ENCODE data around the gene HIPK2.
"Not testable (repeated sequence)": the region's sequence is repeated elsewhere in the genome, so short reads cannot be mapped to it uniquely, and the experiment has no call there.

The HIPK2 gene

DNA sequence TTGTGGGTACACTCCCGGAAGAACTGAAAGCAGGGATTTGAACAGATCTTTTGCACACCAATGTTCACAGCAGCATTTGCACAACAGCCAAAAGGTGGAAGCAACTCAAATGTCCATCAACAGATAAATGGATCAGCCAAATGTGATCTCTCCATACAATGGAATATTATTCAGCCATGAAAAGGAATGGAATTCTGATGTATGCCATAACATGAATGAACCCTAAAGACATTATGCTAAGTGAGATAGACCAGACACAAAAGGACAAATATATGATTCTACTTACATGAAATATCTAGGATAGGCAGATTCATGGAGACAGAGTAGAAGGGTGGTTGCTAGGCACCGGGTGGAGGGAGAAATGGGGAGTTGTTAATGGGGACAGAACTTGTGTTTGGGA is 217.6 kb downstream of the HIPK2 start:
- no peak for DNase-seq

DNA sequence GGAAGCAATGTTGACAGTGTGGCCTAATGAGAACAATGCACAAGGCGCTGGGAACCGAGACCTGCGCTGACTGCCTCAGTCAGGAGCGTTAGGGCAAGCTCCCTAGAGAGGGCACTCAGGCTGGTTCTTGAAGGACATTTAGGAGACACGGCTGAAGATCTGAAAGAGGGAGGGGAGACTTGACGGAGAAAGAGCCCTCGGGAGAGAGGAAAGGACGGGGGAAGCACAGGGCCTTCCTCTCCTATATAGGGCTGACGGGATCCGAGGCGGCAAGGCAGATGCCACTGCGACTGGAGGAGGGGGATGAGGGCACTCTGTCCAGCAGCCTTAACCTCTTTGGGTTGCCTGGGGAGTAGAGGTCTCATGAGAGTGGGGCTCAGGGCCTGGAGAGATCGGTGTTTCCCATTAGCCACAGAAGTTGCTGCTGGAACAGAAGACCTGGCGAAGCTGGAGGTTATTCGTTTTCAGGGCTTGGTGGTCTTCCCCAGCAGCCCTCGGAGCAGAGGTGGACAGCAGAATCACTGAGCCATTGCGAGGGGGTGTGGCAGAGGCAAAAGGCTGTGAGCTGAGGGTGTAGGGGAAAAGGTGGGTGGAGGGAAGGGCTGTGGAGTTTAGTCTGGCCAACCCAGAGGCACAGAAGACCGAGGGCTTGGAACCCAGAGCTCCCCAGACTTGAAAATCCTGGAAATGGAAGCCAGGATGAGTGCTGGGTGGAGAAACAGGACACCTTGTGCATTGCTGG is 218.3 kb downstream of the HIPK2 start:
- DNase-seq: no peak

DNA sequence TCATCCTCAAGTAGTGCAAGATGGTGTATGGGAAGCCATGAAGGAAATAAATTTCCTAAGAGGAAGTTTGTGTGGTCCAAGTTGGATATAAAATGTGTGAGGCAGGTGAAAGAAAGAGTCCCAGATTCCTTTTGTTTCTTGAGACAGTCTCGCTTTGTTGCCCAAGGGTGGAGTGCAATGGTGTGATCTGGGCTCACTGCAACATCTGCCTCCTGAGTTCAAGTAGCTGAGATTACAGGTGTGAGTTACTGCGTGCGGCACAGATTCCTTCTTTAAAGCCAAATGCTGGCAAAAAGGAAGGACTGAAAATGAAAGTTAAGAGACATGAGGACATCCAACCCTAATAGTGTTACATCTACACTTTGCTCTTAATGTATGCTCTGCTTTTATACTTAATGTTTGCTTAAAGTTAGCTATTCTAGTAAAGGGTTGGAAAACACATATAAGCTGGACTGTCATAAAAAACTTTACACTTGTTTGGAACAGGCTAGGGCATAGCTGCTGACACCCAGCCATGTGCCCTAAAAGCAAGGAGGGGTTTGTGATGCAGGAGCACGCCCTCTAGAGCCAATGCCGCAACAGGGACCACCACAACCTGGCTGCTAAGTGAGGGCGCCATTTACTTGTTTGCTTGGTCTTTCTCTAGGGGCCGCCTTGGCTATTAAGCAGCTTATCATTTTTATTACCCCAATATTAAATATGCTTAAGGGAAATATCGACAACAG is 219.8 kb downstream of the HIPK2 start:
- DNase-seq: no peak

DNA sequence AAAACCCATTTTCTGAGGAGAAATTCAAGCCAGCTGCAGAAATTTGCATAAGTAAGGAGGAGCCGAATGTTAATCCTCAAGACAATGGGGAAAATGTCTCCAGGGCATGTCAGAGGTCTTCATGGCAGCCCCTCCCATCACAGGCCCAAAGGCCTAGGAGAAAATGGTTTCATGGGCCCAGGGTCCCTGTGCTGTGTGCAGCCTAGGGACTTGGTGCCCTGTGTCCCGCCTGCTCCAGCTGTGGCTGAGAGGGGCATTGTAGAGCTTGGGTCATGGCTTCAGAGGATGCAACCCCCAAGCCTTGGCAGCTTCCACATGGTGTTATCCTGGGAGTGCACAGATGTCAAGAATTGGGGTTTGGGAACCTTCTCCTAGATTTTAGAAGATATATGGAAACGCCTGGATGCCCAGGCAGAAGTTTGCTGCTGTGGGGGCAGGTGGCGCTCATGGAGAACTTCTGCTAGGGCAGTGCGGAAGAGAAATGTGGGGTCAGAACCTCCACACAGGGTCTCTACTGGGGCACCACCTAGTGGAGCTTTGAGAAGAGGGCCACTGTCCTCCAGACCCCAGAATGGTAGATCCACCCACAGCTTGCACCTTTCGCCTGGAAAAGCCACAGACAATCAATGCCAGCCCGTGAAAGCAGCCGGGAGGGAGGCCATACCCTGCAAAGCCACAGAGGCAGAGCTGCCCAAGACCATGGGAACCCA is 223.7 kb downstream of the HIPK2 start:
- not testable (repeated sequence) for DNase-seq

DNA sequence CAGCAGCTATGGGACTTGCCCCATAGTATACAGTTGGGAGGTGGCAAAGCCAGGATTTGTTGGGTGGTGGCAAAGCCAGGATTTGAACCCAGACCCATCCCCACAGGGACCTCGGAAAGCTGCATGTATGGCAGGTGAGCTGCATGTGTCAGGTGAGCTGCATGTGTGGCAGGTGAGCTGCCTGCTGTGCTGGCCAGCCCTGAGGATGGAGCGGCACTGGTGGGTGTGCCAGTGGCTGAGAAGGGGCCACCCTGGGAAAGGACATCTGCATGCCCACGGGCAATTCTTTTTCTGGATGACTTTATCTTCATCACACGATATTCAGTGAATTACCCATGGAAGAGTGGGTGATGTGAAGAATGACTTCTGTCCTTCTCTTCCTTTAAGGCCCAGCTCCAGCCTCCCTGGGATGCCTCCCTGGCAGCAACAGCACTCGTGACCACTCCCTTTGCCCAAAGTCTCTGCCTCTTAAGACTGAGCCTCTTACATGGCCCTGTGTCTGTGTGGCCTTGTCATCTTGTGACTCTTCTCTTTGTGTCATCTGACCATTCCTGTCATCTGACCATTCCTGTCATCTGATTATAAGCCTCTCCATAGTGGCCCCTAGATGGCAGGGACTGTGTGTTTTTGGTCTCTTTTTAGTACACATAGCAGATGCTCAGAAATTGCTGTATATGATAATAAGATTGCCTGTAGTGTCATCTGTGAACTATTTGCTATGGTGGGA is 229.3 kb downstream of the HIPK2 start:
- no peak for DNase-seq

DNA sequence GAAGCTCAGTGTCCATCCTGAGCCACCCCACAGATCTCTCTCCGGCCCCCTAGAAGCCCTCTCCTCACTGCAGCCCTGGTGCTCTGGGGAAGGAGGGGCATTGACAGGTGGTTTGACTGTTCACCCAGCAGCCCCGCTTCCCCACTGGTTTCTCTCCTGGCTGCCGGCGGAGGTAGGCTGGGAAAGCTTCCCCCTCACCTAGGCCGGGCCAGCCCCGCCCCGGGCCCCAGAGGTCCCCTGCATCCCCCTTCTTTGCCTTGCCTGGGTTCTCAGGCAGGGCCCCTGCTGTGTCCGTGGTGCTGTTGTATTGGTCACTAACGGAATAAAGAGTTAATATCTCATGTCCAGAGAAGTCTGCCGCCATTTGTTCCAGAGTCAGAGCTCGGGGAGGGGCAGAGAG is 233.2 kb downstream of the HIPK2 start:
- DNase-seq: no peak

DNA sequence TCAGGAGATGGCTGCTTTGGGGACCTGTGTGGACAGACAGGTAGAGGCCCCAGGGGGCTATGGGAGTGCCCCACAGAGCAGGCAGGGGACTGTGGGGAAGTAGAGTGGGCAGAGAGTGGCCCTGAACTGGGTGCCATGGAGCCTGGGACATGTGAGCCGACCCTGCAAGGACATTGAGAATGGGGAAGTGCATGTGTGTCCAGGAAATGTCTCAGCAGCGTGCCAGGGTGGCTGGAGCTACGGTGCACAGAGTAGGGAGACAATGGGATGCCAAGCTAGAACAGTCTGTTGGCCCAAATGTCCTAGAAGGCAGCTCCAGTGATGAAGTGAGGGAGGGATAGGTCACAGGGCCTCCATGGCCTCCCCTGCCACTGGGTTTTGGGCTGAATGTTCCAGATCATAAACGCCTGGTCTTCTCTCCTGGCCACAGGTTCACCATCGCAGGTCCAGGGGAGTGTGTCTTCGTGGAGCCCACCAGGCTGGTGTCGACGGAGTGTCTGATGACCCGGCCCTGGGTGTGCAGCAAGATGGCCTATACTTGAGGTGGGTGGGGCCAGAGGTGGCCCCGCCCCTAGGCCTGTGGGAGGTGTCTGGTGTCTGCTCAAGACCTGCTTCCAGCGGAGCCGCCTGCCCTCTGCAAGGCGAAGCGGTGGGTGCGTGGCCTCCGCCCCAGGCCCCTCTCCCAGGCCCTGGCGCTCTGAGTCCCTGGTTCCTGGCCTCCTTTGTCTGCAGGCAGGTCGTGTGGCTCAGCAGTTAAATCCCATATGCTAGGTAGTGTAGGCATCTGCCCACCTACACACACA is 233.8 kb downstream of the HIPK2 start:
- DNase-seq: no peak

DNA sequence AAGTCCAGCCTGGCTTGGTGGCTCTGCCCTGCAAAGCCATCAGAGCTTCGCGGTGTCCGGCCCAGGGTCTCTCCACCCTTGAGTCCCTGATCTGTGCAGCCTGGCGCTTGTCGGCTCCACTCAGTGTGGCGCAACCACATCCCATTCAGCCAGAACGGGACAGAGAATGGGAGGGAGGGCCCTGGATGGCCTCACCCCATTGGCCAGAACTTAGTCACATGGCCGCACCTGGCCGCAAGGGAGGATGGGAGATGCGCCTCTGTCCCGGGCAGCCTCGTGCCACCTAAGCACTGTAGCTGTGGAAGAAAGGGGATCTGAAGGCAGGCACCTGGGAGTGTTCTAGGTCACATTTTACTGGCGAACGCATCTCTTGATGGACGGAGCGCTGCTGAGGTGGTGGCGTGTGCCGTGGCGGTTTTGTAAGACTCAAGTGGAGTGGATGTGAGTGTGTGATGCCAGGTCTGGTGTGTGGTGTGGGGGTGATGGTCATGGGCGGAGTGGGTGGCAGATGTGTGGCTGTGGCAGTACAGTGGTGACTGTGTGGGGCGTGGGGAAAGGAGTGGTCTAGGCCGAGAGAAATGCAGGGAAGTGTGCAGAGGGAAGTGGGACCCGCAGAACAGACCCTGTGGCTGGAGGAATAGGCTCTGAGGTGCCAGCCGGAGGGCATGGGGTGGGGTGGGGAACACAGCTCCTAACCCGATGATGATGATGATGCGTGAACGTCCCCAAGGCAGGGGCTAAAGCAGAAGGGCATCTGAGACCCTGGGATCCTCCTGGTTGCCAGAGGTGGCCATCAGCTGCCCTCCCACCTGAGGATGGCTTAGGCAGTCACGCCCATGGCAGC is 235.3 kb downstream of the HIPK2 start:
- DNase-seq: no peak

DNA sequence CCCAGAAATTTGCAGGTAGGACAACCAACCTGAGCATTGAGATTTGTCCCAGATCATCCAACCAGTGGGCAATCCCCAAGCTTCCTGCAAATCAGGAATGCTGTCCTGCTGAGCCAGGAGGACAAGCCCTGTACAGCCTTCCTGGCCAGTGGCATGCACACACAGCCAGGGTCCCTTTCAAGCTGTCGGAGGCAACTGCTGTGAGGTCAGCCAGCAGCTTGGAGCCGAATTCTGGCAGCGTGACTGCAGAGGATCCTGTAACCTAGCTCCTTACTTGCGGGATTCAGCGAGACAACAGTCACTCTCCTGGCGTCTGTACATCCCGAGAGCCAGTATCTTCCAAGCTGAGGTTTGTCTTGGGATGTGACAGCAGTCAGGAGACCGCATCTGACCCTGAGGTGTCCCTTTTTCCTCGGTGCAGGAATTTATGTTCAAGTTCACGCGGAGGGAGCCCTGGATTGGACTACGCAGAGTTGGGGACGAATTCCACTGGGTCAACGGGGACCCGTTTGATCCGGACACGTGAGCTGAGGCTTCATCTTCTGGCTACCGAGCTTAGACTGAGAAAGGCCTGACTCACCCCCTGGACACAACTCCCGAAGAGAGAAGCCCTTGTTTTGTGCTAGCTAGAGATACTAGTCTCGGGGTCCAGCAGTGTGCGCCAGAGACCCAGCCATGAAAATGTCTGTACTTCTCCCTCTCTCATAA is 236.0 kb downstream of the HIPK2 start:
- no peak for DNase-seq

DNA sequence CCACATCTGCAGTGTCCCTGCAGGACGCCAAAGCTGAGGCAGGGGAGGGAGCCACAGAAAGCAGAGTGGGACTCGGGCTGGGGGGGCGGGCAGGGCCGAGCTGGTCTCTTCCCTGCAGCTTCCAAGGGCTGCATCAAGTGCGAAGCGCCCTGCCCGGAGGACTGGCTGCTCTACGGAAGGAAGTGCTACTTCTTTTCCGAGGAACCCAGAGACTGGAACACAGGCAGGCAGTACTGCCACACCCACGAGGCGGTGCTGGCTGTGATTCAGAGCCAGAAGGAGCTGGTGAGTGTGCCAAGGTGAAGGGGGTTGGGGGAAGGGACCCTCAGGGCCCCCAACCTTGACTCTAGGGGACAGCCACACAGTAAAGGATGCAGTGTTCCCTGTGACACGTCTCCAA is 237.6 kb downstream of the HIPK2 start:
- no peak for DNase-seq

DNA sequence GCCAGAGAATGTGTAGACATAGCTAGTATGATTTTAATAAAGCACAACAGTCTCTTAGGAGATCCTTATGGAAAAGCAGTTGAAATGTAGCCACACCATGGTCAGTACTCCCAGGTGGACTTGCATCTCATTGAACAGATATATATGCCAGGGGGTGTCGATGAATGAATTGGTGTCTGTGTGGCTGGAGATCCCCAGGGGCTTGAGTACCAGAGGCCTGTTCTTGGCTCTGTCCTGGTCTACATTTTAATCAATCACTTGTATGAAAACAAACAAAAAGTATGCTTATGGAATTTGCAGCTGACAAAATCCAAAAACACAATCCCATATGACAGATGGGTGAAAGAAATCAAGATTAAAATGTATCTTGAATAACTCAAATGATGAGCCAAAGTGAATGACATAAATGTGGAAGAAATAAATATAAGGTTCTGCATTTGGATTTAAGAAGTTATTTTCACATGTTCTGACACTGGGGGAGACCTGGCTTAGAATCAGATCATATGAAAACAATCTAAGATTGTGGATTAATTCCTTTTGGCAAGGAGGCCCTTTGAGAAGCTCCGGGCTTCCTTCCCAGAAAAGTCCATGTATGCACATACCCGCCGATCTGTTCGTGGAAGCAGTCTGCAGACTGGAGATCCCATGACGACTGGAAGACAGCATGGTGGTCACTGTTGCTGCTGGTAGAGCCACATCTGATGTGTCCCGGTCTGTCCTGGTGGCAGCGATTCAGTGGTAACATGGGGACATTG is 238.7 kb downstream of the HIPK2 start:
- DNase-seq: no peak

DNA sequence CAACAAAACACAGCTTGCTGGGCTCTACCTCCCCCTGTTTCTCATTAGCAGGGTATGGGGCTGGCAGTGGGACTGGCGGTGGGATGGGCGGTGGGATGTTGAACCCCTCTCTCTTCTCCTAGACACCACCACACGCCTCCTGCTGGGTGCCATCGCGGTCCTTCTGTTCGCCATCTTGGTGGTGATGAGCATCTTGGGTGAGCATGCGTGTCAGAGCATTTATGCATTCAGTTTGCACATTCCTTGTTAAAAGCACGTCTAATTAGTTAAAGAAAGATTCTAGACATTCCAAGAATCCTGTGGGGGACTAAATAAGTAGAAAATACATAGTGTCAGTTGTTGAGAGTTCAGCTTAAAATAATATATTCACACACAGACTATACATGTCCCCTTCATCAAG is 241.6 kb downstream of the HIPK2 start:
- no peak for DNase-seq

DNA sequence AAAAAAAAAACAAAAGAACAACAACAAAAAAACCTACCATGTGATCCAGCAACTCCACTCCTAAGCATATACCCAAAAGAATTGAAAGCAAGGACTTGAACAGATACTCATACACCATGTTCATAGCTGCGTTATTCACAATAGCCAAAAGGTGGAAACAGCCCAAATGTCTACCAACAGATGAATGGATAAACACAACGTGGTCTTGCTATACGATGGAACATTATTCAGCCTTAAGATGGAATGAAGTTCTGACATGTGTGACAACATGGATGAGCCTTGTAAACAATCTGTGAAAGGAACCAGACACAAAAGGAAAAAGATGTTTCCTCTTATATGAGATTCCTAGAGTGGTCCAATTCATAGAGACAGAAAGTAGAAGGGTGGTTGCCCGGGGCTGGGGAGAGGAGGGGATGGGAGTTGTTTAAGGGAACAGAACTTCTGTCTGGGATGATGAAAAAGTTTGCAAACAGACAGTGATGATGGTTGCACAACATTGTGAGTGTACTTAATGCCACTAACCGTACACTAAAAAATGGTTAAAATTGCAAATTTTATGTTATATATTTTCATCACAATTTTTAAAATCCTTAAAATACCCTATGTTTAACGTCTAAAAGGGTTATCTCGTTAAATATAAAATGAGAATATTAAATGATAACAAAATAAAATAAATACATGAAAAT is 242.7 kb downstream of the HIPK2 start:
- no peak for DNase-seq

DNA sequence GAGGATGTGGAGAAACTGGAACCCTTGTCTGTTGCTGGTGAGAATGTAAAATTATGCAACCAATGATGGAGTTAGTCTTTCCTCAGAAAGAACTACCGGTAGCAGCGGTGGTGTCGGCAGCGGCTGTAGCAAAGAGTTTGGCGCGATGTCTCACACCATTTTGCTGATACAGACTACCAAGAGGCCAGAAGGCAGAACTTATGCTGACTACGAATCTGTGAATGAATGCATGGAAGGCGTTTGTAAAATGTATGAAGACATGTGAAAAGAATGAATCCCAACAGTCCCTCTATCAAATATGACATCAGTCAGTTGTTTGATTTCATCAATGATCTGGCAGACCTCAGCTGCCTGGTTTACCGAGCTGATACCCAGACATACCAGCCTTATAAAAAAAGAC is 243.7 kb downstream of the HIPK2 start:
- no peak for DNase-seq

DNA sequence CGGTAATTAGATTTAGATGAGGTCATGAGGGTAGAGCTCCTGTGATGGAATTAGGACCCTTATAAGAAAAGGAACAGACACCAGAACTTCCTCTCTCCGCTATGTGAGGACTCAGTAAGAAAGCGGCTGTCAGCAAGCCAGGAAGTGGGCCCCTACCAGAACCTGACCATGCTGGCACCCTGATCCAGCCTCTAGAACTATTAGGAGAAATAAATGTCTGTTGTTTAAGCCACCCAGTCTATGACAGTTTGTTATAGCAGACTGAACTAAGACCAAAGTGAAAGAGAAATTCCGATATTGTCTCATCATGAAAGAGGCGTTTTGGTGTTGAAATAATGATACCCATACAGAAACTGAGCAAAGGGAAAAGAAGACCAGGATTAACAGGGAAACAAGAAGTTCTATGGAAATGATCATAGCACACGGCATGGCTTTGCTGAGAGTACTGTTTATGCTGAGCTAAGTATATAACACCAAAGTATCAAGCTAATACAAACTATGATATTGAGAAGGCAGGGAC is 245.1 kb downstream of the HIPK2 start:
- no peak for DNase-seq

DNA sequence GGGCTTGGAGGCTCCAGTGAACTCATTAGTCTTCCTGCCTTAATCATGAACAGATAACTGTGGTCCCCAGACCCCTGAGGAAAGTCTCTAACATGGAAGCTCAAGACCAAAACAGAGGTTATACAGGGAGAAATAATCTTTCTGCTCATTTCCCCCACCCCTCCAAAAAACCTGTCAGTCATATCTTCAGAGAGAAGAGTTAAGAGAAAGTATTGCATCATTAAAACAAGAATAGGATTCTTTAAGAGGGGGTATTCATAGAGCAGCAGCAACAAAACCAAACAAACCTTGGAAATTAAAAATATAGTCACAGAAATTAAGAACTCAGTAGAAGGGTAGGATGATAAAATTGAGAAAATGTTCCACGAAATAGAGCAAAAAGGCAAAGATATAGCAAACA is 246.7 kb downstream of the HIPK2 start:
- no peak for DNase-seq

DNA sequence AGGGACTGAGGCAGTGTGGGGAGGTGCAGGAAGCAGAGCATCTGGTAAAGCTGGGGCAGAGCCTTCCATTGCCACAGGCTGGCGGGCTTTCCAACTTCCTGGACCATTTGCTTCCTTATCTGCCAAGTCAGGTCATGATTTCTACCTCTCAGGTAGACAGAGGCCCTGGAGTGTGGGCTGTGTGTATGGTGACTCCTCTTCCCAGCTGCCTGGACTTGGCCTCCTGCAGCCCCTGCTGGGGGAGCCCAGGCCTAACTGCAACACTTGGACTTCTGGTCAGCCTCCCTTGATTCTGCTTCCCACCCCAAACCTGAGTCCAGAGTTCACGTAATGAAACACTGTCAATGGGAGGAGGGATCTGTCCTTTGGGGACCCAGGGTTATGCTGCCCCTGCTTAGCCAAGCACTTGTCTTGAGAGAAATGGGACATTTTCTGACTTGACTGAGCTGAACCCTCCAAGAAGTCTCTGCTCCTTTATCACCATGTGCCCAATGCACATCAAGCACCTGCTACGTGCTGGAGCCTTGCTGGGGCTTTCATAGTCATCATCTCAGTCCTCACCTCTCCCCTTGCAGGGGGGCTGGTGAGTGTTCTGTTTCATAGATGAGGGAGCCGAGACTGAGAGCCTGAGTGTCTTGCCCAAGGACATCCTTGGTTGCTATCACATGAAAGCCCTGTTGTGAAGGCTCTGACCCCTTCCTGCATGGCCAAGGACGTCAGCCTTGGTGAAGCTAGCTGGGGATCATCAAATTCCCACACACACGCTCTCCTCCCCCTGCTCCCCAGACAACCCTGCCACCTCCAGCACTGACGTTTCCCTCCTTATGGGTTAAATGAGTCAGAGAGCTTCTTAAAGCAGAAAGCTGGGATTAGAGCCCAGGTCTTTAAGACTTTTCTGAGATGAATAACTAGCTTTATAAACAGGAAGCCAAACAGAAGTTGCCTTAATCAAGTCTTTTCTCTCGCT is 250.9 kb downstream of the HIPK2 start:
- no peak for DNase-seq

DNA sequence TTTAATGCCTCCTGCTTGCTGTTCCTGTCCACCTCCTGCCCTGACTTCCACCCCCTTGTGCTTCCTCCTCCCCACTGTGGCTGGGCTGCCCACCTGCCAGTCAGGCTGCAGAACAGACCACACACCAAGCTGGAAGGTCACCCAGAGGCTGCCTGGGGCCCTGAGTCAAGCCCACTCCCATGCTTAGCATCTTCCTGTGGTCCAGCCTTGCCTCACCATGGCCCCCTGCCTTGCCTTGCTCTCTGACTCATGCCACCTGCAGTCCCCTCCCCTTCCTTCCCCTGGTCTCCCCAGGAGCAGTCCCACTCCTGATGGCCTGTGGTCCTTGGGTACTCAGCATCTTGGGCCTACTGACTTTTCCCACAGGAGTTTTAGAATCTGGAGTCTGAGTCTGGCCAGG is 252.0 kb downstream of the HIPK2 start:
- DNase-seq: no peak

Measured in kidney glomerular epithelial cell (primary cell).